Right lobe of liver (tissue), 4 donors: ENCODE results near the gene ZFP36.

ENCODE experiments used
- CTCF ChIP-seq, 4 donors: fragments of 200-600 bp in 3 of 4; fragments of 450-650 bp in 1 of 4; IDR thresholded peaks; one replicate each; pipeline versions ENCODE4 v1.5.1 to v1.8.0; 2016 to 2022; ENCODE audit warnings: antibody characterized with exemption in 4 of 4, mild to moderate bottlenecking in 2 of 4
- POLR2A ChIP-seq: fragments of 450-650 bp; IDR thresholded peaks from one replicate; pipeline ENCODE4 v1.6.1; 2017; ENCODE audit warnings: antibody characterized with exemption, mild to moderate bottlenecking
- donor health status: DM: no; HTN: no; CAD: no.
- donor health status: DM: no; HTN: no; CAD: no.
- donor health status: DM: no; HTN: yes; CAD: no.

- TF ChIP-seq CTCF (IDR thresholded peaks at IDR 0.05) = no peak
- TF ChIP-seq POLR2A = no peak
Measured at GRCh38 chr19:39405261-39405957, 1.2 kb upstream of the ZFP36 start.
